DND-41 (cell line): Measurements from ENCODE around the gene RAD51B.

Experiments
- EZH2 ChIP-seq: IDR thresholded peaks from 3 replicates; pipeline ENCODE4 v1.6.1; 2012; ENCODE audit warnings: borderline replicate concordance, low read depth, mild to moderate bottlenecking, moderate library complexity, low read length, inconsistent platforms; ENCODE audit not compliant: severe bottlenecking
- TF ChIP-seq, protein P1 (sequence below): IDR thresholded peaks from 2 replicates; pipeline ENCODE4 v1.5.1; 2012; ENCODE audit warnings: borderline replicate concordance, low read length, moderate library complexity, mild to moderate bottlenecking; ENCODE audit not compliant: poor library complexity, severe bottlenecking; ENCODE audit errors: extremely low read depth

DNA sequence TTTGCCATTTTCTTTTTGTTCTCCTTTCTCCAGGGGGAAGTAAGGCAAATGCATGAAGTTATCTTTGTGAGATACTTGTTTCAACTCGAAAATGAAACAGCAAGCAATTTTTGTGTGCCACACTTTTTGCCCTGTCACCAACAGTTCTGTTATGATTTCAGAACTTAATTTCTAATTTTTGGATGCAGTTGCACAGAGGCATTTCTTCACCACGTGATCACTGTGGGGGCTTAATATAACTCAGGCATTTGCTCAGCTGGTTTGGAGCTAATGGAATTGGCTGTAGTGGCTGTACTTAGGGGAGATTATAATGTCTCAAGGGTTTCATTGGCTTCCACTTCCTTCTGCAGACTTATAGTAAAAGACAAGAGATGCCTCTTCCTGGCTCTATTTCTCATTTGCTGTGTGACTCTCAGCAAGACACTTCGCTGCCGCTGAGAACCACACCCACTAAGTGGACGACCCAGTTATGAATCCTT is 452.4 kb downstream of the RAD51B start:
- TF ChIP-seq, protein P1, sequence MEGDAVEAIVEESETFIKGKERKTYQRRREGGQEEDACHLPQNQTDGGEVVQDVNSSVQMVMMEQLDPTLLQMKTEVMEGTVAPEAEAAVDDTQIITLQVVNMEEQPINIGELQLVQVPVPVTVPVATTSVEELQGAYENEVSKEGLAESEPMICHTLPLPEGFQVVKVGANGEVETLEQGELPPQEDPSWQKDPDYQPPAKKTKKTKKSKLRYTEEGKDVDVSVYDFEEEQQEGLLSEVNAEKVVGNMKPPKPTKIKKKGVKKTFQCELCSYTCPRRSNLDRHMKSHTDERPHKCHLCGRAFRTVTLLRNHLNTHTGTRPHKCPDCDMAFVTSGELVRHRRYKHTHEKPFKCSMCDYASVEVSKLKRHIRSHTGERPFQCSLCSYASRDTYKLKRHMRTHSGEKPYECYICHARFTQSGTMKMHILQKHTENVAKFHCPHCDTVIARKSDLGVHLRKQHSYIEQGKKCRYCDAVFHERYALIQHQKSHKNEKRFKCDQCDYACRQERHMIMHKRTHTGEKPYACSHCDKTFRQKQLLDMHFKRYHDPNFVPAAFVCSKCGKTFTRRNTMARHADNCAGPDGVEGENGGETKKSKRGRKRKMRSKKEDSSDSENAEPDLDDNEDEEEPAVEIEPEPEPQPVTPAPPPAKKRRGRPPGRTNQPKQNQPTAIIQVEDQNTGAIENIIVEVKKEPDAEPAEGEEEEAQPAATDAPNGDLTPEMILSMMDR, result no peak
- TF ChIP-seq EZH2, result no peak
